Ishikawa (cell line): ENCODE results near the gene GSK3B.

Experiments used
- CEBPB ChIP-seq: IDR thresholded peaks from 2 replicates; pipeline ENCODE4 v1.6.1; 2012
- CREB1 ChIP-seq: IDR thresholded peaks from 2 replicates; pipeline ENCODE4 v1.6.1; 2012; ENCODE audit warnings: low read depth
- EP300 ChIP-seq: IDR thresholded peaks from 2 replicates; pipeline ENCODE4 v1.6.1; 2012; ENCODE audit warnings: borderline replicate concordance
- FOXM1 ChIP-seq: IDR thresholded peaks from 2 replicates; pipeline ENCODE4 v1.6.1; 2012; ENCODE audit warnings: low read depth, borderline replicate concordance
- RAD21 ChIP-seq: IDR thresholded peaks from 2 replicates; pipeline ENCODE4 v1.6.1; 2012; ENCODE audit warnings: low read depth
- TAF1 ChIP-seq: IDR thresholded peaks from 2 replicates; pipeline ENCODE4 v1.6.1; 2012; ENCODE audit warnings: low read depth, mild to moderate bottlenecking
- TCF12 ChIP-seq: IDR thresholded peaks from 2 replicates; pipeline ENCODE4 v1.6.1; 2012; ENCODE audit warnings: low read depth
- YY1 ChIP-seq: IDR thresholded peaks from 2 replicates; pipeline ENCODE4 v1.6.1; 2012; ENCODE audit warnings: low read depth
- TF ChIP-seq, protein P1 (sequence below): IDR thresholded peaks from 2 replicates; pipeline ENCODE4 v1.6.1; 2012
- TF ChIP-seq, protein P2 (sequence below): IDR thresholded peaks from 2 replicates; pipeline ENCODE4 v1.6.1; 2012; ENCODE audit warnings: low read depth, mild to moderate bottlenecking

GRCh38 chr3:120064641-120065040, 29.6 kb downstream of the GSK3B start:
- TF ChIP-seq RAD21 (no peak), EP300 (no peak), CEBPB (no peak), TAF1 (no peak), CREB1 (no peak), FOXM1 (no peak), YY1 (no peak), TCF12 (no peak)
- TF ChIP-seq, protein P1, sequence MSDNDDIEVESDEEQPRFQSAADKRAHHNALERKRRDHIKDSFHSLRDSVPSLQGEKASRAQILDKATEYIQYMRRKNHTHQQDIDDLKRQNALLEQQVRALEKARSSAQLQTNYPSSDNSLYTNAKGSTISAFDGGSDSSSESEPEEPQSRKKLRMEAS: no peak
- TF ChIP-seq, protein P2, sequence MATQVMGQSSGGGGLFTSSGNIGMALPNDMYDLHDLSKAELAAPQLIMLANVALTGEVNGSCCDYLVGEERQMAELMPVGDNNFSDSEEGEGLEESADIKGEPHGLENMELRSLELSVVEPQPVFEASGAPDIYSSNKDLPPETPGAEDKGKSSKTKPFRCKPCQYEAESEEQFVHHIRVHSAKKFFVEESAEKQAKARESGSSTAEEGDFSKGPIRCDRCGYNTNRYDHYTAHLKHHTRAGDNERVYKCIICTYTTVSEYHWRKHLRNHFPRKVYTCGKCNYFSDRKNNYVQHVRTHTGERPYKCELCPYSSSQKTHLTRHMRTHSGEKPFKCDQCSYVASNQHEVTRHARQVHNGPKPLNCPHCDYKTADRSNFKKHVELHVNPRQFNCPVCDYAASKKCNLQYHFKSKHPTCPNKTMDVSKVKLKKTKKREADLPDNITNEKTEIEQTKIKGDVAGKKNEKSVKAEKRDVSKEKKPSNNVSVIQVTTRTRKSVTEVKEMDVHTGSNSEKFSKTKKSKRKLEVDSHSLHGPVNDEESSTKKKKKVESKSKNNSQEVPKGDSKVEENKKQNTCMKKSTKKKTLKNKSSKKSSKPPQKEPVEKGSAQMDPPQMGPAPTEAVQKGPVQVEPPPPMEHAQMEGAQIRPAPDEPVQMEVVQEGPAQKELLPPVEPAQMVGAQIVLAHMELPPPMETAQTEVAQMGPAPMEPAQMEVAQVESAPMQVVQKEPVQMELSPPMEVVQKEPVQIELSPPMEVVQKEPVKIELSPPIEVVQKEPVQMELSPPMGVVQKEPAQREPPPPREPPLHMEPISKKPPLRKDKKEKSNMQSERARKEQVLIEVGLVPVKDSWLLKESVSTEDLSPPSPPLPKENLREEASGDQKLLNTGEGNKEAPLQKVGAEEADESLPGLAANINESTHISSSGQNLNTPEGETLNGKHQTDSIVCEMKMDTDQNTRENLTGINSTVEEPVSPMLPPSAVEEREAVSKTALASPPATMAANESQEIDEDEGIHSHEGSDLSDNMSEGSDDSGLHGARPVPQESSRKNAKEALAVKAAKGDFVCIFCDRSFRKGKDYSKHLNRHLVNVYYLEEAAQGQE: no peak
